A549 treated with Hydrocortisone at 1 μM for 4 hours (cell line): ENCODE data around the gene SLC15A4. TPM values are rescaled to one million over a fixed set of nuclear protein-coding genes. Genes with fewer than 3 reads are reported as not detected.

Experiments
- total RNA-seq: library from RNA; stranded (reverse); fragments of 200-300 nt; extraction: Qiagen RNA extraction; gene quantifications from 5 replicates; pipeline ENCODE4 v1.2.3, GENCODE V29; 2022

The SLC15A4 gene
- total RNA-seq: 20.5 to 27.7 TPM (median 24.8 TPM) in 5 replicates

DNA sequence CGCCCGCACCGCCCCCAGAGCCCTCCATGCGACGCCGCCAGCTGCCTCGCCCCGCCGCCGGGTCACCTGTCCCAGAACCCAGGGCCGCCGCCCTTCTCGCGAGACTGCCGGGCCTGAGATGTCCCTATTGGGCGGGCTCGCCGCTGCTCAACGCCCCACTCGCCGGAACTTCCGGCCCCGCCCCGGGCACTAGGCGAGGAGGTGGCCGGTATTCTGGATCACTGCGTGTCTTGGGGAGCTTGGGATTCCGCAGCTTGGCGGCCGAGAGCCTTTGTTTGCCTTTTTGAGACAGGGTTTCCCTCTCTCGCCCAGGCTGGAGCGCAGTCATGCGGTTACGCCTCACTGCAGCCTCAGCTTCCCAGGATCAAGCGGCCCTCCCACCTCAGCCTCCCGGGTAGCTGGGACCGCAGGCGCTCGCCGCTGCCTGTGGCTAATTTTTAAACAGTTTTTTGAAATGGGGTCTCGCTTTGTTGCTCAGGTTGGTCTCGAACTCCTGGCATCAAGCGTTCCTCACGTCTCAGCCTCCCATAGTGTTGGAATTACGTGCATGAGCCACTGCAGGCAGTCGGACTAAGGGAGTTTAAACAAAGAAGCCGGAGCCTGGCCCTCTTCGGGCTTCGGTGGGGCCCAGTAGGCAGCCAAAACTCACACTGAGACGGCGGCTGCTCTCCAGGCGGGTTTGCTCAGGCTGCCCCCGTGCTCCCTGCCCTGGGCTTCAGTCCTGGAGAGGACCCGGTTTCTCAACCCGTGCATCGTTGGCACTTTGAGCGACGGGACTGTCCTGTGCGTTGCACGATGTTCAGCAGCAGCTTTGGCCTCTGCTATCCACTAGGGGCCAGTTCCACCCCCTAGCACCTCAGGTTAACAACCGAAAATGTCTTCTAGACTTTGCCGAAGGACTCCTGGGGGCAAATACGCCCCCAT is at the start of gene SLC15A4:
SLC15A4 (minus strand) TSS at position 43 of the 924 bp plus-strand sequence; CDS start at position 28, 15 bp downstream.

DNA sequence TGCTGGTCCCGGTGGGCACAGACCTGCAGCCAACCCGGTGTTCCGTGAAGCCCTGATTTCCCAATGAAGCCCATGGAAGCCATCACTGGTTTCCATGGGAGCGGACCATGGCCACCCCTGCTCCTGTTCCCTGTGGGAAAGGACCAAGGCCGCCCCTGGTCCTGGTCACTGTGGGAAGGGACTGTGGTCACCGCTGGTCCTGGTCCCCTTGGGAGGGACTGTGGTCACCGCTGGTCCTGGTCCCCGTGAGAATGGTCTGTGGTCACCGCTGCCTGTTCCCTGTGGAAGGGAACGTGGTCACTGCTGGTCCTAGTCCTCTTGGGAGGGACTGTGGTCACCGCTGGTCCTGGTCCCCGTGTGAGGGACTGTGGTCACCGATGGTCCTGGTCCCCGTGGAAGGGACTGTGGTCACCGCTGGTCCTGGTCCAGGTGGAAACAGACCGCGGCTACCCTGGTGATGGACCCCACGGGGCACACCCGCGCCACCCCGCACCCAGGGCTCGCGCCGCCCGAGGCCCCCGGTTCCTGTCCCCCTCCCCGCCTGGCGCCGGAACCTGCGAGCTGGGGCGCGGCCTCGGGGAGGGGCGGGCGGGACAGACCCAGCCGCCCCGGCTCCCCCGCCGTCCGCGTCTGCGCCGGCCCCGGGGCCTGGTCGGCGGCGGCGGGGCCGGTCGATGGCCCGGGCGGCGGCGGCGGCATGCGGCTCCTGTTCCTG is 29.3 kb upstream of the SLC15A4 start, which contains the start of gene GLT1D1:
GLT1D1 (plus strand) TSS at position 594 of the 715 bp plus-strand sequence; CDS start at position 698, 104 bp downstream.

Other genes with a start within 250 kb of the SLC15A4 start
- gene GLT1D1, start 29.5 kb upstream of the SLC15A4 start, total RNA-seq: not detected in 5 replicates